Upper lobe of right lung (tissue), 1 donor: ENCODE measurements around the gene EDN2. TPM values are rescaled to one million over a fixed set of nuclear protein-coding genes. Genes with fewer than 3 reads are reported as not detected.
A peak's percentile ranks its signal among the peaks of the same experiment; 100 is the strongest.

Experiments
- ATAC-seq: fragments of 200-7000 bp; cut with Tn5 transposase; one replicate; pipeline ENCODE4 v1.9.1; 2020; ENCODE audit warnings: mild to moderate bottlenecking, moderate library complexity
- DNase-seq: peaks from one replicate; pipeline ENCODE4 v3.0.0-alpha.2; 2020
- H3K27ac ChIP-seq: fragments of 200-600 bp; one replicate; pipeline ENCODE4 v1.8.0; 2022
- H3K27me3 ChIP-seq: fragments of 200-600 bp; one replicate; pipeline ENCODE4 v1.8.0; 2022; ENCODE audit warnings: mild to moderate bottlenecking
- H3K36me3 ChIP-seq: fragments of 200-600 bp; one replicate; pipeline ENCODE4 v1.8.0; 2022
- H3K4me1 ChIP-seq: fragments of 200-600 bp; one replicate; pipeline ENCODE4 v1.8.0; 2022
- H3K4me3 ChIP-seq: fragments of 200-600 bp; one replicate; pipeline ENCODE4 v1.8.0; 2022; ENCODE audit warnings: mild to moderate bottlenecking
- H3K9me3 ChIP-seq: fragments of 200-600 bp; one replicate; pipeline ENCODE4 v1.8.0; 2022
- intact Hi-C: fragments of 100-400 bp; cut with DNase I; formaldehyde crosslinking; loops from one replicate; pipeline ENCODE4 v1.11.0; 2022
- total RNA-seq: library from RNA; stranded (reverse); fragmentation: NEBNext Ultra II Directional; extraction: Animal tissue kit (Norgen Biotek cat#: 25700); gene quantifications from one replicate; pipeline ENCODE4 v1.2.1, GENCODE V29; 2021
- TF ChIP-seq, protein P1 (sequence below): fragments of 200-600 bp; IDR thresholded peaks from one replicate; pipeline ENCODE4 v1.8.0; 2022; ENCODE audit warnings: antibody characterized with exemption
- donor health status: DM: no; HTN: yes; CAD: no; lungs with severe emphysema.

The EDN2 gene
- total RNA-seq, 1 donor from 2014 or later, result not detected

DNA sequence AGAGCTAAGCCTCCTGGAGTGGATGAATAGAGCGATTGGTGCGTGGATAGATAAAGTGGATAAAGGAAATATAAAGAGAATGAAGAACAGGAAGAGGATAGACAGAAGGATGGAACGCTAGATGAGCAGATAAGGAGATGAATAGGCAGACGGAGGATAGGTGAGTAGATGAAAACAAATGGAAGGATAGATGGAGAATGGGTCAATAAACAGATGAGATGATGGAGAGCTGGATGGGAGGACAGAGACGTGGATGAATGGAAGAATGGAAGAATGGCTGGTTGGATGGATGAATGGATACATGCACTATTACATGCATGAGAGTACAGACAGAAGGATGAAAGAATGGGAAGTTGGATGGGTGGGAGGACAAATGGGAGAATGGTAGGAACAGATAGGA is 35.2 kb upstream of the EDN2 start:
- TF ChIP-seq, protein P1, sequence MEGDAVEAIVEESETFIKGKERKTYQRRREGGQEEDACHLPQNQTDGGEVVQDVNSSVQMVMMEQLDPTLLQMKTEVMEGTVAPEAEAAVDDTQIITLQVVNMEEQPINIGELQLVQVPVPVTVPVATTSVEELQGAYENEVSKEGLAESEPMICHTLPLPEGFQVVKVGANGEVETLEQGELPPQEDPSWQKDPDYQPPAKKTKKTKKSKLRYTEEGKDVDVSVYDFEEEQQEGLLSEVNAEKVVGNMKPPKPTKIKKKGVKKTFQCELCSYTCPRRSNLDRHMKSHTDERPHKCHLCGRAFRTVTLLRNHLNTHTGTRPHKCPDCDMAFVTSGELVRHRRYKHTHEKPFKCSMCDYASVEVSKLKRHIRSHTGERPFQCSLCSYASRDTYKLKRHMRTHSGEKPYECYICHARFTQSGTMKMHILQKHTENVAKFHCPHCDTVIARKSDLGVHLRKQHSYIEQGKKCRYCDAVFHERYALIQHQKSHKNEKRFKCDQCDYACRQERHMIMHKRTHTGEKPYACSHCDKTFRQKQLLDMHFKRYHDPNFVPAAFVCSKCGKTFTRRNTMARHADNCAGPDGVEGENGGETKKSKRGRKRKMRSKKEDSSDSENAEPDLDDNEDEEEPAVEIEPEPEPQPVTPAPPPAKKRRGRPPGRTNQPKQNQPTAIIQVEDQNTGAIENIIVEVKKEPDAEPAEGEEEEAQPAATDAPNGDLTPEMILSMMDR, result no peak
- Histone ChIP-seq H3K4me3 (no peak overlapping the region), H3K9me3 (no peaks in the 10 kb centered on the region), H3K4me1 (peaks cover 19% of the 10 kb centered on the region), H3K27me3 (no peaks in the 10 kb centered on the region), H3K27ac (no peak overlapping the region), H3K36me3 (no peaks in the 10 kb centered on the region)
- ATAC-seq (no peak), DNase-seq (no peak)
- intact Hi-C loops, result no loop called here

GRCh38 chr1:41518471-41518870 is 34.0 kb upstream of the EDN2 start:
- TF ChIP-seq, protein P1, result no peak
- no peak overlapping the region for H3K4me3 ChIP-seq
- H3K27me3 ChIP-seq, result no peaks in the 10 kb centered on the region
- no peaks in the 10 kb centered on the region for H3K36me3 ChIP-seq
- no peak overlapping the region for H3K27ac ChIP-seq
- ATAC-seq (no peak), DNase-seq (no peak)
- peaks cover 20% of the 10 kb centered on the region for H3K4me1 ChIP-seq
- intact Hi-C loops, result no loop called here
- no peaks in the 10 kb centered on the region for H3K9me3 ChIP-seq

GRCh38 chr1:41517062-41517438 is 32.6 kb upstream of the EDN2 start:
- H3K27ac ChIP-seq, result no peak overlapping the region
- TF ChIP-seq, protein P1, result no peak
- no peak for ATAC-seq
- H3K27me3 ChIP-seq, result no peaks in the 10 kb centered on the region
- H3K4me3 ChIP-seq, result peak overlapping the region; percentile 34
- no peaks in the 10 kb centered on the region for H3K9me3 ChIP-seq
- peaks cover 20% of the 10 kb centered on the region for H3K4me1 ChIP-seq
- intact Hi-C loops, result no loop called here
- H3K36me3 ChIP-seq, result peaks cover 8% of the 10 kb centered on the region
- DNase-seq, result no peak

DNA sequence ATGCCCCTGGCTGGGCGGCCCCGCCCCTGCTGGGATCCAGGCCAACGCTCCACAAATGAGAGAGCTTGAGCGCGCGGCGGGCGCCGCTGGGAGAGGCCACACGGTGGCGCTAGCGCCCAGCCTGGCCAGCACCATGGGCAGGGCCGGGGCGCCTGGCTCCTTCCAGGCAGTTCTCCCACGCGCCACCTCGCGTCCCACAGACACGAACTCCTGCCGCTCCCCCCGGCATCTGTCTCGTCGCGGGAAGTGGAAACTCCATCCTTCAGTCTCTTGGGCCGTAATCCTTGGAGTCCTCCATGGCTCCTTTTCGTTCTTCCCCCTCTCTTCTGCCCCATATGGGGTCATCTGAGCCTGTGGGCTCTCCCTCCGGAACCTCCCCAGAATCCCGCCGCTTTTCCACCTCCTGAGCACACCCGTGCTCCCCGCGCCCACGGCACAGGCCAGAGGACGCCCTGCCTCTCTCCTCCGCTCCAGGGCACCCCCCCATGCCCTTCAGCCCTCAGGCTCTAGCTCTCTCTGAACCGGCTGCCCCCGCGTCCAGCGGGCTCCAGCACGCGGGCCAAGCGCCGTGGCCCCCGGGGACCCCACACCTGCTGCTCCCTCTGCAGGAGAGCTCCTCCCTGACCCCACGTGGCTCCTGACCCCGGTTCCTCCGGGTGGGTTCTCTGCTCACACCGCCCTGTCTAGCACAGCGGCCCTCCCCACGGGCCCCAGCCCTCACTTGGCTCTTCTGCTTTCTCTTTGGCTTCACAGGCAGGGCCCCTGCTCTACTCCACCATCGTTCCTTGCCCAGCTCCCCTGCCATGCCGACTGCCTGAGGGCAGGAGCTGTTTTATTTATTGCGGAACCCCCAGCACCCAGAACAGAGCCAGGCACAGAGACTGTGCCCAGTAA is 31.9 kb upstream of the EDN2 start:
- H3K4me3 ChIP-seq, result peak overlapping the region; percentile 34
- no peak overlapping the region for H3K27ac ChIP-seq
- DNase-seq (peak; percentile 93), ATAC-seq (peak; percentile 95)
- TF ChIP-seq, protein P1, result peak; percentile 88
- H3K9me3 ChIP-seq, result no peaks in the 10 kb centered on the region
- peaks cover 20% of the 10 kb centered on the region for H3K4me1 ChIP-seq
- peaks cover 8% of the 10 kb centered on the region for H3K36me3 ChIP-seq
- intact Hi-C loops, result no loop called here
- no peaks in the 10 kb centered on the region for H3K27me3 ChIP-seq

DNA sequence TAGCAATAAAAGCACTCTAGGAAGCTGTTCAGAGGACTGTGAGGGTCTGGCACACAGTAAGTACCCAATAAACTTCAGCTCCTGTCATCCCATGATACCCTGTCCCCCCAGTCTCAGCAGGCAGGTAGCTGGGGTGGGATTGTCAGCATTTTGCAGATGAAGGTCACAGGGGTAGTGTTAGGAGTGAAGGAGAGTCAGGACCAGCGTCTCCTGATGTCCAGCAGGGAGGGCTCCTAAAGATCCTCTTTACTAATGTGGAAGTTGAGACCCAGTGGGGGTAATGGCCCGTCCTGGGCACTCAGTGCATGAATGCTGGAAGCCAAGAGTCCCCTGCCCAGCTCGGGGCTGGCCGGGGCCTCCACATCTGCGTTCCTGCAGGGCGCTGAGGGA is 31.3 kb upstream of the EDN2 start:
- Histone ChIP-seq H3K36me3 (peaks cover 8% of the 10 kb centered on the region), H3K27me3 (no peaks in the 10 kb centered on the region), H3K4me1 (peaks cover 20% of the 10 kb centered on the region), H3K4me3 (no peak overlapping the region), H3K27ac (no peak overlapping the region), H3K9me3 (no peaks in the 10 kb centered on the region)
- ATAC-seq (no peak), DNase-seq (no peak)
- TF ChIP-seq, protein P1, result no peak
- intact Hi-C loops, result no loop called here
